ENCODE data around the gene BCL2L12. TPM values are rescaled to one million over a fixed set of nuclear protein-coding genes. Genes with fewer than 3 reads are reported as not detected.

BCL2L12 gene
- total RNA-seq, 1 experiment from 2014 or later = 93.9 TPM

- TF ChIP-seq SP1 (IDR thresholded peaks at IDR 0.05; ENCODE audit: low read depth) (no peak), CEBPB (IDR thresholded peaks at IDR 0.05; ENCODE audit: low read depth) (no peak), ELF1 (IDR thresholded peaks at IDR 0.05; ENCODE audit: borderline replicate concordance, low read depth) (no peak), CBX3 (IDR thresholded peaks at IDR 0.05; ENCODE audit: low read depth) (no peak), EZH2 (IDR thresholded peaks at IDR 0.05) (no peak)
Observed at GRCh38 chr19:49677231-49677900, 11.6 kb downstream of the BCL2L12 start, which contains the start of gene PRMT1 (continued).

DNA sequence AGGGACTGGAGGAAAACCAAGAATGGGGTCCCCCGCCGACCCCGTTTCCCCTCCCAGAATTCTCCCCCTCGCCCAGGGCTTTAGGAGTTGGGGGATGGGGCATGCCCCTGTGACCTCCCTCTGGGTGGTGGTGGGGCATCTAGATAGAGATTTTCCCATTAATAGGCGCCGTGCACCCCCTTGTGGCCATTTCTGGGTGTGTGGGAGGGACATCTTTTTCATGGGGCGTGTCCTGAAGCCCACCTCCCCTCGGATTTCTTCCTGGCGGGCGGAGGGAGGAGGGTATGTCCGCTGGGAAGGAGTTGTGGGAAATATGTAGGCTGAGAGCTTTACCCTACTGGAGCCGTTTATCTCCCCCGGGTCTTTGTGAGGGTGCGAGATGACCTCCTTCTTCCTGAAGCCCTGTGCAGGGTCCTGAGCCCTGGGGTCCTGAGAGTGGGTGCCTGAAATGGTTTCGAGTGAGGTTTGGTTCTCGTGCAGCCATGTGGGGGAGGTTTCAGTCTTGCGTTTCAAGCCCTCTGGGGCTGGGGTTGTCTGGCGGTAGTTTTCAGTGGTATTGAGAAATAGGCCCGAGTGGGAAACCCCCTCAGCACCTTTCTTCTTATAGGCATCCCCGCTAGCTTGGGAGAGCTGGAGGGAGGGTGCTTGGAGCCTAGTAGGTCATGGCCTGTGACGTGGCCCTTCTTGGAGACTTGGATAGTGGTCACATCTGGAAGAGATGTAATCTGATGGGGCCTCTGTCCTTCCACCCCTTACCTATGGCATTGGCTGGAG, 12.4 kb downstream of the BCL2L12 start:
- Histone ChIP-seq H3K4me2 (ENCODE audit: low read length) (peak overlapping the region; percentile 69), H3K79me2 (ENCODE audit: insufficient read depth, low read length) (peaks cover 59% of the 10 kb centered on the region), H2AFZ (ENCODE audit: low read depth, low read length, poor library complexity, severe bottlenecking) (no peak overlapping the region), H3K36me3 (ENCODE audit: control insufficient read depth in 1 of 2, insufficient read depth in 2 of 2, low read length in 2 of 2) (peaks cover 13 to 24% of the 10 kb centered on the region in 2 experiments; a peak in 3 of 4 replicates), H3K9me2 (ENCODE audit: insufficient read depth) (no peaks in the 10 kb centered on the region), H3K4me1 (ENCODE audit: control insufficient read depth in 1 of 2, insufficient read depth in 2 of 2, low read length in 2 of 2) (peaks cover 30 to 42% of the 10 kb centered on the region in 2 experiments), H3K4me3 (replicated peaks in 1 of 2; ENCODE audit: low read depth in 1 of 2, low read length in 2 of 2) (peak overlapping the region; percentile 93 to 99), H3K27me3 (ENCODE audit: insufficient read depth, low read length) (no peaks in the 10 kb centered on the region), H4K20me1 (ENCODE audit: insufficient read depth) (peaks cover 29% of the 10 kb centered on the region; the same call in 1 of the 2 replicates), H3K27ac (ENCODE audit: low read depth, low read length) (peak overlapping the region; percentile 99), H3K9me3 (ENCODE audit: control insufficient read depth in 1 of 2, insufficient read depth in 1 of 2, low read depth in 1 of 2, low read length in 2 of 2) (no peaks in the 10 kb centered on the region), H3K9ac (ENCODE audit: low read length) (peak overlapping the region; percentile 100)
- TSS peak; percentile 52 for BruUV-seq (replicated peaks)
- intact Hi-C loops (cut with micrococcal nuclease) = loop anchor here (1.0 to 5.0 kb wide), 4 partner anchors 86 to 175 kb away; partner anchors contain the start of gene PRR12
- RAD21 ChIA-PET (ENCODE audit: low non-redundant PET in 1 of 2, low total read pairs in 2 of 2, uncharacterized antibody in 2 of 2, unreplicated experiment in 2 of 2) = no interaction called here
- ATAC-seq = no peak
- POLR2A ChIA-PET = interaction anchor here (0.7 to 3.2 kb wide), 3 partner anchors 36 to 132 kb away, joined by 3 to 92 read pairs (median 4); partner anchors contain the start of genes RRAS and SCAF1
- no peak for DNase-seq (ENCODE audit: low read depth, low spot score)
- CTCF ChIA-PET = interaction anchor here (0.7 to 3.4 kb wide), 3 partner anchors 100 to 202 kb away, joined by 4 to 17 read pairs (median 4); no protein-coding TSS in a partner anchor
- TF ChIP-seq REST (IDR thresholded peaks at IDR 0.05; ENCODE audit: low read depth) = no peak
- no peak for TF ChIP-seq POLR2A (IDR thresholded peaks at IDR 0.05; ENCODE audit: borderline replicate concordance, extremely low read depth, insufficient read depth, insufficient read length)
- TF ChIP-seq, protein P1, sequence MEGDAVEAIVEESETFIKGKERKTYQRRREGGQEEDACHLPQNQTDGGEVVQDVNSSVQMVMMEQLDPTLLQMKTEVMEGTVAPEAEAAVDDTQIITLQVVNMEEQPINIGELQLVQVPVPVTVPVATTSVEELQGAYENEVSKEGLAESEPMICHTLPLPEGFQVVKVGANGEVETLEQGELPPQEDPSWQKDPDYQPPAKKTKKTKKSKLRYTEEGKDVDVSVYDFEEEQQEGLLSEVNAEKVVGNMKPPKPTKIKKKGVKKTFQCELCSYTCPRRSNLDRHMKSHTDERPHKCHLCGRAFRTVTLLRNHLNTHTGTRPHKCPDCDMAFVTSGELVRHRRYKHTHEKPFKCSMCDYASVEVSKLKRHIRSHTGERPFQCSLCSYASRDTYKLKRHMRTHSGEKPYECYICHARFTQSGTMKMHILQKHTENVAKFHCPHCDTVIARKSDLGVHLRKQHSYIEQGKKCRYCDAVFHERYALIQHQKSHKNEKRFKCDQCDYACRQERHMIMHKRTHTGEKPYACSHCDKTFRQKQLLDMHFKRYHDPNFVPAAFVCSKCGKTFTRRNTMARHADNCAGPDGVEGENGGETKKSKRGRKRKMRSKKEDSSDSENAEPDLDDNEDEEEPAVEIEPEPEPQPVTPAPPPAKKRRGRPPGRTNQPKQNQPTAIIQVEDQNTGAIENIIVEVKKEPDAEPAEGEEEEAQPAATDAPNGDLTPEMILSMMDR (IDR thresholded peaks at IDR 0.05 in 2 of 3, conservative IDR thresholded peaks at IDR 0.05 in 1 of 3; ENCODE audit: borderline replicate concordance in 1 of 3, insufficient read depth in 1 of 3, low read depth in 2 of 3, low read length in 2 of 3) = peak; percentile 56 to 79 (median 67); a peak in 5 of 6 replicates
- no peak for TF ChIP-seq FOSL1 (IDR thresholded peaks at IDR 0.05; ENCODE audit: low read depth)
- TF ChIP-seq CBX3 (IDR thresholded peaks at IDR 0.05; ENCODE audit: low read depth) = no peak
- TF ChIP-seq SIN3A (IDR thresholded peaks at IDR 0.05; ENCODE audit: low read depth) = no peak
- no peak for TF ChIP-seq ELF1 (IDR thresholded peaks at IDR 0.05; ENCODE audit: borderline replicate concordance, low read depth)
- peak; percentile 70 for TF ChIP-seq RAD21 (IDR thresholded peaks at IDR 0.05; ENCODE audit: low read depth)
- no peak for TF ChIP-seq ZNF274 (IDR thresholded peaks at IDR 0.05; ENCODE audit: low read depth, low read length)
